Pons (tissue), 1 donor: Measurements from ENCODE around the gene PEX11A.

Experiments
- DNase-seq: peaks from one replicate; pipeline ENCODE4 v3.0.0-alpha.2; 2016; ENCODE audit warnings: low spot score

PEX11A gene

GRCh38 chr15:89675606-89676005 is 14.9 kb downstream of the PEX11A start:
- no peak for DNase-seq

- no peak for DNase-seq
Observed at GRCh38 chr15:89674526-89674925, 16.0 kb downstream of the PEX11A start.

GRCh38 chr15:89673165-89673512 is 17.4 kb downstream of the PEX11A start:
- no peak for DNase-seq

DNA sequence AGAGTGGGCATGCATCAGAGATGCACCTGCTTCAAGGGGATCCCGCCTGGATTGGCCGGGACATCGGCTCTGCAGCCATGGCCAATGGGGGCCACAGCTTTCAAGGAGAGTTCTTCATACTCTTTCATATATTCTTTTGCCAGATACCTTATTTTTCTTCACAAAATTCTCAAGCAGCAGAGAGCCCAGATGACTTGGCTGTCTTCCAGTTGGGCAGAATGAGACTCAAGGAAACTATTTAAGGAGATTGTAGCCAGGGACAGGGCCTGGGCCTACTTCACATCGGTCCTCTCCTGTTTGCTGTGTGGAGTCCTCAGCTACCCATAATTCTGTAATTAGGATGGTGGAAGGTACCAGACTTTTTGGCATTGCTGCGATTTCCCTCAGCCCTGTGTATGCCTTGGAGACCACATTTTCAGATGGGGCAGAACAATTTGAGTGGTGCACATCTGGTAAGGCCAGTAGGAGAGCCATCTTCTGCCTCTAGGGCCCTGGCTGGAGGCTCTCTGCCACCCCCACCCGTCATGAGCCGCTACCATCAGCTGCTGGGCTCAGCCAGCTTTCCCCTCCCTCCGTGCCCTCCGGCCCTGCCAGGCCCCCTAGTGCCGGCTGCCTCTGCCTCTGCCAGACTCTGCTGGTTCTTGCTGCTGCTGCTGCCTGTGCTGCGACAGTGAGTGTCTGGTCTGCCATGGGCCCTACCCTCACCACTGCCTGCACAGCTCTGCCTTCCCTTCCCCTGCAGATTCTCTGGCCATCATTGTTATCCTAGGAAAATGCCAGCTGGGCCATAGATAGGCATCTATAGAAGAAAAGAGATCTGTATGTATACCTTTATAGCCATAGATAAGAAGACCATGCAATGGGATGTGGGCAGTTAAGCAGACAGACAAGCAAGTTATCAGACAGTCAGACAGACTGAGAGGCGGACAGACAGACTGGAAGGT is 18.1 kb downstream of the PEX11A start:
- DNase-seq = peak; percentile 18

- no peak for DNase-seq
Observed at GRCh38 chr15:89671687-89672086, 18.9 kb downstream of the PEX11A start.

- no peak for DNase-seq
Observed at GRCh38 chr15:89670971-89671560, 19.5 kb downstream of the PEX11A start.

DNA sequence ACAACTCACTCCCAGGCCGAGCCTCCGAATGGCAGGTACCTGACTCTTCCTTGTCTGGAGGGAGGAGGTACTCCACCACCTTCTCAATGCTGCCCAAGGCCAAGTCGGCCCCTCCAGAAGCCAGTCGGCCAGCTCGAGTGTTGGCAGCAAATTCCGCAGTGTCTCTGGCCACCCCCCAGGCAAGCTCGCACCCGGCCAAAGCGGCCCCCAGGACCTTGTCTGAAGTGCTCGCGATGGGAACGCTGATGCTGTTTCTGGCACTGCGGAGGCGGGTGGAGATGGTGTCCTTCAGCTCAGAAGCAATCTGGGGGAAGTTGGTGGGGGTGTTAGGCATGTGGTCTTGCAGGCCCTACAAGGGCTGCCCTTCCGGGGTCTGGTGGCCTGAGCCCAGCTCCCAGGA is 20.6 kb downstream of the PEX11A start:
- DNase-seq = no peak

- no peak for DNase-seq
Observed at GRCh38 chr15:89669309-89669865, 21.2 kb downstream of the PEX11A start.

DNA sequence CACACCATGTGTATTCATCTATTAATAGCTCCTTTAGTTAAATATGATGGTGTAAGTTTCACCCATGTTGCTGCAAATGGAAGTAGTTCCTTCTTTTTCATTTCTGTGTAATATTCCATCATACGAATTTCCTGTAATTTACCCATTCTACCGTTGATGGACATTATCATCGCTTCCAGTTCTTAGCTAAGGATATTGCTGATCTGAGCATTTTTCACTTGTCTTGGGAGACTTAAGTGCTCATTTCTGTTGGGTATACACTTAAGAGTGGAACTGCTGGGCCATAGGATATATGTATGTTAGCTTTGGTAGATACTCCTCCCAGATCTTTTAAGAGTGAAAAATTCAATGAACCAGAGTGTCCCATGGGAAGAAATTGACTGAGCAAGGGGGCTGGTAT is 22.4 kb downstream of the PEX11A start:
- DNase-seq = no peak

- DNase-seq = no peak
Observed at GRCh38 chr15:89667706-89667960, 22.9 kb downstream of the PEX11A start.

DNA sequence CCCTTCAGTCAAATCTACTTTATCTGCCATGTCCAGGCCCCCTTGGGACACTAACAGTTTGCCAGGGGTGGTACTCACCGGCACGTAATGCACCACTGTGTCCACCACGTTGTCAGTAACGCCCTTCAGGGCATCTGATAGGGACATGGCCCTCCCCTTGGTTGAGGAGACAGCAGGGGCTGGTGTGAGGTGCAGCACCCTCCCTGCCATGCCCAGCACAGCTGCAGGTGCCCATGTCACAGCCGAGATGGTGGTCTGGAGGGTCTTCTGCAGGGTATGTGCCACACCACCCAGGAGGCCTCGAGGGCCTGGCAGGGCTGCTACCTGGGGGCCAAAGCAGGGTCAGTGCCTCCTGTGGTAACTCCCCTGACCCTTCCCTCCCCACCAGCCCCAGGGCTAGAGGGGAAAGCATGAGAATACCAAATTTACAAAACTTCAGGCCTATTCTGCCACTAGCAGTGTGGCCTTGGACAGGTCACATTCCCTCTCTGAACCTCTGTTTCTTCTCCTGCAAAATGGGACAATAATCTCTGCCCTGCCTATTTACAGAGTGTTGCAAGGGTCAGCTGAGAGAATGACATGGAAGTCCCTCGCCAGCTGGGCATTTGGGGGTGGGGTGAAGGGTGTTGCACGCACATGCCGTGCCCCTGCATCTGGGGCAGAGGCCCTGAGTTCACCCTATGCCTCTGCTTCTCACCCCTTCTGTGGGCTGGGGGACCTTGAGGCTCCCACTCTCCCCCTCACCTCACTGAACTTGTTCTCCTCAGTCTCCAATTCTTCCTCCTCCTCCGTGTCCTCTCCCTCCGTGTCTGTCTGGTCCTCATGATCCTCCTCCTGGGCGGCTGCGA is 23.5 kb downstream of the PEX11A start:
- no peak for DNase-seq

- DNase-seq = no peak
Observed at GRCh38 chr15:89666184-89666857, 24.2 kb downstream of the PEX11A start.

GRCh38 chr15:89665449-89666181 is 24.9 kb downstream of the PEX11A start:
- DNase-seq = no peak

DNA sequence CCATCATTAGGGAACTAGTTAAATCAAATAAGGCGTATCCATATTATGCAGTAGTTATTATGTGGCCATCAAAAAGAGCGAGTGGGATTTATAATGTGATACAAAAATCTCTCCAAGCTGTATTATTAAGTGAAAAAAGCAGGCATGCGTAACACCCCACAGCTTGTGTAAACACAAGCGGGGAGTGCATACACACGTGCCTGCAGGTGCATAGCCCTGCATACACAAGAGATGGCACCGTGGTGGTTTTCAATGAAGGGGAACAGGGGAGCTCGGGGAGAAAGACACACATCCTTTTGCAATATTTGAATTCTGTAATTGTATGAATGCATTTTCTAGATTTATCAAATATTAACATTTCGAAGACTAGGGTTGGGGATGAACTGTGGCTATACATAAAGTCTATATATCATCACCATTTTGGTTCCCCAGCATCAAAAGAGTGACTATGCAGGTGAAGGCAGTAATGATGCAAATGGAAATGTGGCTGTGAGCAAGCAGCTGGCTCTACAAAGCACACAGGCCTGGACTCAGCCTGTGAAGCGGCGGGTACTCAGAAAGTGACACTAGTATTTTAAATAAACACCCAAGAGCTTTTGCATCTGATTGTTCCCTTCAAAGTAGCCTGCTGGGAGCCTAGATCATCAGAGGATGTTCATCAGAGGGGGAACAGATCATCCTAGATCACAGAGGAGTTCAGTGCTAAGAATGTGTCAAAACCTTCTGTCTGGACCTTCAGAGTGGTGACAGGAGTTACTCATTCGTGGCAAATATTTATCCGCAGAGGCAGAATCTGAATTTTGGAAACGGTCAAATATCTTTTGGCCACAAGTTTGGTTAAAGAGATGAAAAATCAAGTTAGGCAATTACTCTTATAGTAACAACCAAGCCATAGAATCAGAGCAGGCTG is 25.9 kb downstream of the PEX11A start:
- no peak for DNase-seq

DNA sequence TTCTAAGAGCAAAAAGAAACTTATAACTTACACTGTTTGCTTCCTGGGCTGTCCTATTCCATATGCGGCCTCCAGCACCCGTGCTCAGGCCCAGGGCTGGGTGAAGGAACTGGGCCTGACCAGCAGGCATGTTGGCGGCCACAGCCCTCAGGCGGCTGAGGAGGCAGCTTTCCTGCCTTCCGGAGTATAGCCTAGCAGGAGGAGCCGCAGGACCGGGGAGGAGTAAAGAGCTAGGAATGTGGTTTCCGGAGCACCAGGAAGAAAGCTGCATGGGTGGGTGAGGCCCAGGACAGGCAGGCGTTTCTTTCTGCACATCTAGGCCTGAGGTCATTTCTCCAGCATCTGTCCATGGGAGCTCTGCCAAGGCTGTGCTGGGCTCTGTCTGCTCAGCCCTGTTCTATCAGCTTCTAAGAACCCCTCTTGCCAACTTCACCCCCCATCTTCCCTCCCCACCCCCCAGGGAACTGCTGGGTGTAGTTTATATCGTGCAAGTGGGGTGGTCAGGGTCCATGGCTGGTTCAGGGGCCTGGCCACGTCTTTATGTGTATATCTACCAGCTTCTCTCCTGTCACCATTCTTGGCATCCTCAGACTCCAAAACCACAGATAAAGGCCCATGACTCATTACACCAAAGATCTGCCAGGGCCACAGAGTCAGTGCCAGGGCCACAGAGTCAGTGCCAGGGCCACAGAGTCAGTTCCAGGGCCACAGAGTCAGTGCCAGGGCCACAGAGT is 27.5 kb downstream of the PEX11A start:
- DNase-seq = no peak

- no peak for DNase-seq
Observed at GRCh38 chr15:89660556-89660955, 30.0 kb downstream of the PEX11A start.

DNA sequence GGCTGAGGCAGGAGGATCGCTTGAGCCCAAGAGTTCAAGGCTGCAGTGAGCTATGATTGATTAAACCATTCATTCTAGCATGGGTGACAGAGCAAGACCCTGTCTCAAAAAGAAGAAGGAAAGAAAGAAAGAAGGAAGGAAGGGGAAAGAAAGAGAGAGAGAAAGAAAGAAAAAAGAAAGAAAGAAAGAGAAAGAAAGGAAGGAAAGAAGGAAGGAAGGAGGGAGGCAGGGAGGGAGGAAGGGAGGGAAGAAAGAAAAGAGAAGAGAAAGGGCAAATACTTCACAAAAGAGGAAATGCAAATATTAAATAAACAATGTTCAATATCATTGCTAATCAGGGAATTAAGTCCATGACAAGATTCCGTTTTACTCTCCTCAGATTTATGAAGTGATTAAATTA is 31.3 kb downstream of the PEX11A start:
- no peak for DNase-seq

DNA sequence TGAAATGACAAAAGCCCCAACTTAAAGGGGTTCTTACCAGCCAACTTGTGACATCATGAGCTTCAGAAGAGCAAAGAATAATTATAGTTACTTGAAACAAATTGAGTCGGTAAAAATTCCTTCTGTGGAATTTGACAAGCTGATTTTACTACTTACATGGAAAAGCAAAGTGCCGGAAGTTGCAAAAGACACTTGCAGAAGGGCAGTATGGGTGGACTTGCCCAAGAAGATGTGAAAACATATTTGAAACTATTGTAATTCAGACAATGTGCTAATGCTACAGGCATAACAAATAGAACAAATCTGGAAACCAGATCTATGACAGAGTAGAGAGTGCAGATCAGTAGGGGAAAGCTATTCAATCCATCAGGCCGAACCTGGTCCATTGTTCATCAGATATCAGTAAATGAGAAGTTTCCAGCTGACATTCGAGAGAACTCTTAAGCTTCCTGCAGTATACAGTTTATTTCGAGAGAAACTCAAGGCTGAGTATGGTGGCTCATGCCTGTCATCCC is 32.8 kb downstream of the PEX11A start:
- no peak for DNase-seq

DNA sequence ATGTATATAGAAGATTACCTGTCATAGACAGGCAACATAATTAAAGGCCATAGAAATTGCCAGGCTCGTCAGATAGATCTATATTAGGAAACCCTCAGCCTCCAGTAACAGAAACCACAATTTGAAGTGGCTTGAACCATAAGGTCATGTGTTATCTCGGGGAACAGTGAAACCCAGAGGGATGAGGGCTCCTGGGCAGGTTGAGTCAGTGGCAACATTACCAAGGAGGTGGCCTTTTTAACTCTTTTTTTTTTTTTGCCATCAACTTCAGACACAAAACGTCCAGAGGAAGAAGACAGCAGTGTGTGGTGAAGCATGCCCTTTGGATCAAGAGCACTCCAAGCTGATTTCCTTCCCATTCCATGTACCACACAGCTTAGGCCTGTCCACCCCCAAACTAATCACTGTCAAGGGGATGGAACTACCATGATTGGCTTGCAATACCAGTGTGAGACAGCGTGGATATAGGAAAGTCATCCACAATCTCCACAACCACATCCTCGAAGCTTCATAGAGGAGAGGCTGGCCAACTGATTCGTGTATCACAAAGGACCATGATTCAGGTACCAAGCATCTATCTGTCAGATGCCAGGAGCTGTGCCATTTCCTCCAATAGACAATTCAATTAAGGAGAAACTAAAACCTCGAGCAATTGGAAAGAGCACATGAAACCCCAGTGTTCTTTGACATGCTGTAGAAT is 34.3 kb downstream of the PEX11A start:
- no peak for DNase-seq
